Lung (tissue), 12 donors: ENCODE data around the gene TACR3. TPM values are rescaled to one million over a fixed set of nuclear protein-coding genes. Genes with fewer than 3 reads are reported as not detected.
"Not testable (repeated sequence)": the region's sequence is repeated elsewhere in the genome, so short reads cannot be mapped to it uniquely, and the experiment has no call there.

Experiments
- ATAC-seq: fragments of 200-7000 bp; cut with Tn5 transposase; one replicate; pipeline ENCODE4 v1.9.1; 2020; ENCODE audit warnings: moderate number of reproducible peaks; ENCODE audit not compliant: insufficient read depth, low FRiP score
- DNase-seq, 3 donors: peaks; one replicate each; pipeline ENCODE4 v3.0.0-alpha.2; 2013 to 2017
- H3K27ac ChIP-seq, 2 donors: one replicate each; pipeline ENCODE4 v1.5.1; 2013; ENCODE audit warnings: mild to moderate bottlenecking in 2 of 2, moderate library complexity in 2 of 2, control low read depth in 1 of 2, inconsistent platforms in 1 of 2, low read depth in 1 of 2, low read length in 1 of 2
- H3K27me3 ChIP-seq, 3 donors: one replicate each; pipeline ENCODE4 v1.5.1; 2013; ENCODE audit warnings: low read length in 2 of 3; ENCODE audit not compliant: control insufficient read depth in 3 of 3, insufficient read depth in 3 of 3
- H3K36me3 ChIP-seq, 4 donors: one replicate each; pipeline ENCODE4 v1.5.1; 2013; ENCODE audit warnings: low read length in 4 of 4, mild to moderate bottlenecking in 1 of 4, moderate library complexity in 1 of 4; ENCODE audit not compliant: control insufficient read depth in 4 of 4, insufficient read depth in 4 of 4
- H3K4me1 ChIP-seq, 5 donors: one replicate each; pipeline ENCODE4 v1.5.1; 2013; ENCODE audit warnings: low read length in 5 of 5, mild to moderate bottlenecking in 2 of 5, moderate library complexity in 1 of 5; ENCODE audit not compliant: control insufficient read depth in 5 of 5, insufficient read depth in 5 of 5
- H3K4me3 ChIP-seq: one replicate; pipeline ENCODE4 v1.5.1; 2013; ENCODE audit warnings: mild to moderate bottlenecking, control low read depth, moderate library complexity
- H3K9ac ChIP-seq, 2 donors: one replicate each; pipeline ENCODE4 v1.5.1; 2013; ENCODE audit warnings: low read length in 2 of 2, control low read depth in 1 of 2; ENCODE audit not compliant: insufficient read depth in 1 of 2
- H3K9me3 ChIP-seq, 4 donors: one replicate each; pipeline ENCODE4 v1.5.1; 2013; ENCODE audit warnings: low read length in 3 of 4, mild to moderate bottlenecking in 1 of 4, moderate library complexity in 1 of 4; ENCODE audit not compliant: control insufficient read depth in 4 of 4, insufficient read depth in 3 of 4
- CTCF ChIP-seq: IDR thresholded peaks from 2 replicates; pipeline ENCODE4 v1.5.1; 2012; ENCODE audit warnings: mild to moderate bottlenecking; ENCODE audit errors: control extremely low read depth, extremely low read depth
- WGBS, 2 donors: extraction: QIAGEN DNeasy Blood & Tissue Kit; methylation state at CpG; one replicate each; pipeline ENCODE4 v1.1.7; 2013; 5-methylcytosine and 5-hydroxymethylcytosine counted together
- polyA plus RNA-seq, 2 donors: library from polyadenylated mRNA; stranded (reverse); fragments of 200-250 nt; gene quantifications; one replicate each; pipeline ENCODE4 v1.2.1, GENCODE V29; 2013
- total RNA-seq, 2 donors: library from RNA; depleted of rRNA in 1 of 2; stranded (reverse); fragments of >200 nt in 1 of 2; gene quantifications; one replicate each; pipeline ENCODE4 v1.2.1, GENCODE V29; 2014 to 2021
- donor health status: control.
- donor health status: control.
- donor health status: Bipolar disorder and iron deficiency.
- donor health status: healthy.
- donor health status: DM: yes; HTN: yes; CAD: no.

The TACR3 gene
- total and polyA plus RNA-seq, 4 donors, result 0.01 to 0.11 (median 0.05) TPM

GRCh38 chr4:103754844-103755243 is 35.1 kb upstream of the TACR3 start:
- H3K4me3 ChIP-seq, result no peak overlapping the region
- no peak overlapping the region for H3K27ac ChIP-seq
- H3K36me3 ChIP-seq, result no peaks in the 10 kb centered on the region
- H3K9ac ChIP-seq, result no peak overlapping the region
- DNase-seq (peak in 1 of 3 donors; percentile 14), ATAC-seq (peak; percentile 14)
- no peak for TF ChIP-seq CTCF
- H3K4me1 ChIP-seq, result no peaks in the 10 kb centered on the region
- WGBS, 2 donors, result 59 to 81% methylated on average over 3 of the region's 3 CpGs
- peaks cover 0 to 2% (median 0%) of the 10 kb centered on the region in 4 donors for H3K9me3 ChIP-seq
- H3K27me3 ChIP-seq, result no peaks in the 10 kb centered on the region

- H3K27ac ChIP-seq, result no peak overlapping the region
- 91 to 92% methylated on average over 7 of the region's 7 CpGs for WGBS, 2 donors
- H3K4me3 ChIP-seq, result no peak overlapping the region
- H3K27me3 ChIP-seq, result no peaks in the 10 kb centered on the region
- H3K9ac ChIP-seq, result no peak overlapping the region
- no peaks in the 10 kb centered on the region for H3K36me3 ChIP-seq
- ATAC-seq (no peak), DNase-seq (no peak)
- H3K9me3 ChIP-seq, result peaks cover 0 to 2% (median 0%) of the 10 kb centered on the region in 4 donors
- TF ChIP-seq CTCF, result no peak
- H3K4me1 ChIP-seq, result no peaks in the 10 kb centered on the region
Measured at GRCh38 chr4:103753868-103754653, 34.3 kb upstream of the TACR3 start.

GRCh38 chr4:103723150-103723549 is 3.4 kb upstream of the TACR3 start:
- H3K9me3 ChIP-seq, ATAC-seq, H3K27me3 ChIP-seq, H3K36me3 ChIP-seq, DNase-seq, H3K9ac ChIP-seq, H3K27ac ChIP-seq, H3K4me3 ChIP-seq: not testable (repeated sequence)
- 96 to 98% methylated on average over 23 to 27 of the region's 27 CpGs for WGBS, 2 donors
- H3K4me1 ChIP-seq, result peaks cover 0 to 24% (median 4%) of the 10 kb centered on the region in 5 donors

- H3K4me1 ChIP-seq, result peaks cover 0 to 24% (median 4%) of the 10 kb centered on the region in 5 donors
- no peak for TF ChIP-seq CTCF
- WGBS, 2 donors, result 67 to 76% methylated on average over 3 of the region's 3 CpGs
Measured at GRCh38 chr4:103721251-103721650, 1.5 kb upstream of the TACR3 start.

More at GRCh38 chr4:103721251-103721650, 1.5 kb upstream of the TACR3 start:
- H3K27me3 ChIP-seq, result peaks cover 0 to 4% (median 0%) of the 10 kb centered on the region in 3 donors
- ATAC-seq, result no peak
- peak; percentile 9 to 41 (median 12) for DNase-seq
- peaks cover 0 to 5% (median 0%) of the 10 kb centered on the region in 4 donors for H3K9me3 ChIP-seq
- H3K36me3 ChIP-seq, result no peaks in the 10 kb centered on the region
- H3K27ac ChIP-seq, result no peak overlapping the region
- no peak overlapping the region for H3K9ac ChIP-seq
- H3K4me3 ChIP-seq, result no peak overlapping the region
